GM23338 (cell line): ENCODE data around the gene MYH13. TPM values are rescaled to one million over a fixed set of nuclear protein-coding genes. Genes with fewer than 3 reads are reported as not detected.
A peak's percentile ranks its signal among the peaks of the same experiment; 100 is the strongest.

ENCODE experiments used
- ATAC-seq: fragments of 200-7000 bp; cut with Tn5 transposase; 3 replicates; pipeline ENCODE4 v1.9.1; 2020
- DNase-seq: peaks from one replicate; pipeline ENCODE4 v3.0.0-alpha.2; 2015; ENCODE audit warnings: low spot score
- H2AFZ ChIP-seq: fragments of 200-600 bp; sonication (generic); 2 replicates; pipeline ENCODE4 v1.8.0; 2016; ENCODE audit warnings: antibody characterized with exemption, mild to moderate bottlenecking, moderate library complexity
- H3F3A ChIP-seq: fragments of 200-600 bp; sonication (generic); replicated peaks from 2 replicates; pipeline ENCODE4 v1.8.0; 2017; ENCODE audit warnings: antibody characterized with exemption, mixed run types, low read depth
- H3K27ac ChIP-seq: fragments of 200-600 bp; sonication (generic); 2 replicates; pipeline ENCODE4 v1.6.1; 2016; ENCODE audit warnings: low read depth
- H3K27me3 ChIP-seq: fragments of 200-600 bp; sonication (generic); 2 replicates; pipeline ENCODE4 v1.8.0; 2016; ENCODE audit warnings: mild to moderate bottlenecking, mixed run types, moderate library complexity; ENCODE audit not compliant: insufficient read depth
- H3K36me3 ChIP-seq: fragments of 200-600 bp; sonication (generic); 2 replicates; pipeline ENCODE4 v1.8.0; 2016; ENCODE audit warnings: mild to moderate bottlenecking; ENCODE audit not compliant: insufficient read depth
- H3K4me1 ChIP-seq: fragments of 200-600 bp; sonication (generic); 2 replicates; pipeline ENCODE4 v1.8.0; 2016; ENCODE audit warnings: mild to moderate bottlenecking, moderate library complexity; ENCODE audit not compliant: insufficient read depth
- H3K4me2 ChIP-seq: fragments of 200-600 bp; sonication (generic); 2 replicates; pipeline ENCODE4 v1.7.1; 2017; ENCODE audit warnings: mixed run types
- H3K4me3 ChIP-seq: fragments of 200-600 bp; sonication (generic); 2 replicates; pipeline ENCODE4 v1.6.1; 2016; ENCODE audit warnings: mixed run types
- H3K79me2 ChIP-seq: fragments of 200-600 bp; sonication (generic); replicated peaks from 2 replicates; pipeline ENCODE4 v1.8.0; 2017; ENCODE audit warnings: mild to moderate bottlenecking; ENCODE audit not compliant: insufficient read depth
- H3K9me2 ChIP-seq: fragments of 200-600 bp; sonication (generic); 2 replicates; pipeline ENCODE4 v1.8.0; 2017; ENCODE audit not compliant: insufficient read depth
- H4K20me1 ChIP-seq: fragments of 200-600 bp; sonication (generic); replicated peaks from 2 replicates; pipeline ENCODE4 v1.8.0; 2017; ENCODE audit warnings: mild to moderate bottlenecking; ENCODE audit not compliant: insufficient read depth
- H3K27ac Mint-ChIP-seq: 2 replicates; pipeline ENCODE4 v1.8.0; 2020; ENCODE audit warnings: inconsistent platforms, mild to moderate bottlenecking, moderate library complexity, mixed read lengths
- H3K27me3 Mint-ChIP-seq: 3 replicates; pipeline ENCODE4 v1.8.0; 2022; ENCODE audit warnings: low read depth, mild to moderate bottlenecking, moderate library complexity, mixed read lengths, inconsistent platforms; ENCODE audit not compliant: insufficient read depth, poor library complexity
- H3K36me3 Mint-ChIP-seq: 3 replicates; pipeline ENCODE4 v1.8.0; 2021; ENCODE audit warnings: low read depth, mild to moderate bottlenecking, inconsistent platforms, moderate library complexity, mixed read lengths
- H3K4me1 Mint-ChIP-seq: 3 replicates; pipeline ENCODE4 v1.8.0; 2020; ENCODE audit warnings: mild to moderate bottlenecking, inconsistent platforms, mixed read lengths
- H3K4me3 Mint-ChIP-seq: 3 replicates; pipeline ENCODE4 v1.8.0; 2021; ENCODE audit warnings: moderate library complexity, mild to moderate bottlenecking, inconsistent platforms, mixed read lengths
- H3K9me3 Mint-ChIP-seq: 3 replicates; pipeline ENCODE4 v1.8.0; 2020; ENCODE audit warnings: moderate library complexity, mild to moderate bottlenecking, inconsistent platforms, mixed read lengths
- CREB1 ChIP-seq: fragments of 250-450 bp; sonication (Bioruptor Pico); IDR thresholded peaks from 2 replicates; pipeline ENCODE4 v1.5.0; 2020; ENCODE audit warnings: low read depth, mild to moderate bottlenecking, moderate library complexity
- CTCF ChIP-seq, 2 experiments: fragments of 200-600 bp in 1 of 2; sonication (generic) in 1 of 2; conservative IDR thresholded peaks; 2 replicates each; pipeline versions ENCODE4 v1.5.1 to v1.6.1; 2016 to 2017; ENCODE audit warnings: antibody characterized with exemption in 2 of 2, low read depth in 2 of 2, mild to moderate bottlenecking in 2 of 2, moderate library complexity in 1 of 2
- EZH2 ChIP-seq: fragments of 200-600 bp; sonication (generic); IDR thresholded peaks from one replicate; pipeline ENCODE4 v1.8.0; 2017; ENCODE audit warnings: antibody characterized with exemption, mild to moderate bottlenecking, low read depth; ENCODE audit not compliant: unreplicated experiment
- EZH2phosphoT487 ChIP-seq: fragments of 200-600 bp; sonication (generic); IDR thresholded peaks from one replicate; pipeline ENCODE4 v1.8.1; 2018; ENCODE audit warnings: antibody characterized with exemption; ENCODE audit not compliant: unreplicated experiment
- JUNB ChIP-seq: IDR thresholded peaks from one replicate; pipeline ENCODE4 v1.6.1; 2016; ENCODE audit warnings: antibody characterized with exemption; ENCODE audit not compliant: unreplicated experiment
- NANOG ChIP-seq: IDR thresholded peaks from 2 replicates; pipeline ENCODE4 v1.6.1; 2016; ENCODE audit warnings: antibody characterized with exemption, borderline replicate concordance
- POLR2AphosphoS5 ChIP-seq: IDR thresholded peaks from 2 replicates; pipeline ENCODE4 v1.6.1; 2016; ENCODE audit warnings: antibody characterized with exemption, low read depth
- STAT1 ChIP-seq: IDR thresholded peaks from one replicate; pipeline ENCODE4 v1.6.1; 2016; ENCODE audit warnings: antibody characterized with exemption; ENCODE audit not compliant: unreplicated experiment
- ZNF331 ChIP-seq: fragments of 250-450 bp; sonication (Bioruptor Pico); IDR thresholded peaks from 2 replicates; pipeline ENCODE4 v1.5.0; 2020; ENCODE audit warnings: low read depth, mild to moderate bottlenecking, moderate library complexity
- ZNF462 ChIP-seq: fragments of 250-450 bp; sonication (Bioruptor Pico); IDR thresholded peaks from 2 replicates; pipeline ENCODE4 v1.5.0; 2020; ENCODE audit warnings: mild to moderate bottlenecking, moderate library complexity
- polyA plus RNA-seq: library from polyadenylated mRNA; unstranded; fragments of >200 nt; fragmentation: Nextera tagmentation; extraction: Ambion mirVana; gene quantifications from 2 replicates; pipeline ENCODE4 v1.2.1, GENCODE V29; 2016
- total RNA-seq: library from RNA; depleted of rRNA; stranded (reverse); fragments of >200 nt; shearing (Covaris generic); gene quantifications from 2 replicates; pipeline ENCODE4 v1.2.3, GENCODE V29; 2014
- TF ChIP-seq, protein P1 (sequence below): IDR thresholded peaks from one replicate; pipeline ENCODE4 v1.6.1; 2018; ENCODE audit warnings: antibody characterized with exemption; ENCODE audit not compliant: unreplicated experiment
- TF ChIP-seq, protein P2 (sequence below): IDR thresholded peaks from 2 replicates; pipeline ENCODE4 v1.6.1; 2016; ENCODE audit warnings: antibody characterized with exemption

The MYH13 gene
- total and polyA plus RNA-seq, 2 experiments from 2014 or later, result not detected

DNA sequence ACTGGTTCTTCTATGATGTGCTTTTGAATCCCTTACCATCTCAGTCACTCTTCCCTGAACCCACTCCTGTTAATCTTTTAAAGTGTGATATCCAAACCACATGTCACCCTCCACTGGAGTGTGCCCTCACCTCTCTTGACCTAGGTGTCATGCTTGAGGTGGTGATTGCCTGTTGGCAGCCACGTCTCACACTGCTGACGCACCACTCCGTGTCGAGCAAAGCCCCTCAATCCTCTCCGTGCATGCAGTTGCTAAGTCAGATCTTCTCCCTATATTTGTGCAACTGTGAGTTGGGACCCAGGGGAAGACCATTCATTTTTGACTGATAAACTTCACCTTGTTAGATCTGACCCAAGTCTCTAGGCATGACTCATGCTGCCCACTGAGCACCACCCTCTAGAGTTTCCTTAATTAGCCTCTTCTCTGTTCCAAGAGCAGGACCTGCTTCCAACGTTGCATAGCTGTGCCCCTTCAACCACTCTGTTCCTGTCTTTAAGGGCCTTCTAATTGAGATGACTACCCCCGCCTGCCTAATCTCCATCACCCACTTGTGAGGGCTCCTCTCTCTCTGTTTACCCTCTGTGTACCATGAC is 2.7 kb downstream of the MYH13 start:
- no peak for DNase-seq
- Mint-ChIP-seq H3K36me3 (no peaks in the 10 kb centered on the region), H3K4me1 (peaks cover 11% of the 10 kb centered on the region), H3K27me3 (no peaks in the 10 kb centered on the region), H3K4me3 (no peak overlapping the region), H3K27ac (no peak overlapping the region), H3K9me3 (no peaks in the 10 kb centered on the region)
- H3K4me3 ChIP-seq, result no peak overlapping the region
- H3K36me3 ChIP-seq, result no peaks in the 10 kb centered on the region
- no peak for TF ChIP-seq NANOG
- no peak for TF ChIP-seq STAT1
- TF ChIP-seq CREB1 (CRISPR knock-in tag), result no peak
- TF ChIP-seq, protein P1, sequence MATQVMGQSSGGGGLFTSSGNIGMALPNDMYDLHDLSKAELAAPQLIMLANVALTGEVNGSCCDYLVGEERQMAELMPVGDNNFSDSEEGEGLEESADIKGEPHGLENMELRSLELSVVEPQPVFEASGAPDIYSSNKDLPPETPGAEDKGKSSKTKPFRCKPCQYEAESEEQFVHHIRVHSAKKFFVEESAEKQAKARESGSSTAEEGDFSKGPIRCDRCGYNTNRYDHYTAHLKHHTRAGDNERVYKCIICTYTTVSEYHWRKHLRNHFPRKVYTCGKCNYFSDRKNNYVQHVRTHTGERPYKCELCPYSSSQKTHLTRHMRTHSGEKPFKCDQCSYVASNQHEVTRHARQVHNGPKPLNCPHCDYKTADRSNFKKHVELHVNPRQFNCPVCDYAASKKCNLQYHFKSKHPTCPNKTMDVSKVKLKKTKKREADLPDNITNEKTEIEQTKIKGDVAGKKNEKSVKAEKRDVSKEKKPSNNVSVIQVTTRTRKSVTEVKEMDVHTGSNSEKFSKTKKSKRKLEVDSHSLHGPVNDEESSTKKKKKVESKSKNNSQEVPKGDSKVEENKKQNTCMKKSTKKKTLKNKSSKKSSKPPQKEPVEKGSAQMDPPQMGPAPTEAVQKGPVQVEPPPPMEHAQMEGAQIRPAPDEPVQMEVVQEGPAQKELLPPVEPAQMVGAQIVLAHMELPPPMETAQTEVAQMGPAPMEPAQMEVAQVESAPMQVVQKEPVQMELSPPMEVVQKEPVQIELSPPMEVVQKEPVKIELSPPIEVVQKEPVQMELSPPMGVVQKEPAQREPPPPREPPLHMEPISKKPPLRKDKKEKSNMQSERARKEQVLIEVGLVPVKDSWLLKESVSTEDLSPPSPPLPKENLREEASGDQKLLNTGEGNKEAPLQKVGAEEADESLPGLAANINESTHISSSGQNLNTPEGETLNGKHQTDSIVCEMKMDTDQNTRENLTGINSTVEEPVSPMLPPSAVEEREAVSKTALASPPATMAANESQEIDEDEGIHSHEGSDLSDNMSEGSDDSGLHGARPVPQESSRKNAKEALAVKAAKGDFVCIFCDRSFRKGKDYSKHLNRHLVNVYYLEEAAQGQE, result no peak
- TF ChIP-seq JUNB, result no peak
- no peak for TF ChIP-seq POLR2AphosphoS5
- TF ChIP-seq EZH2, result no peak
- no peak for TF ChIP-seq ZNF331
- TF ChIP-seq, protein P2, sequence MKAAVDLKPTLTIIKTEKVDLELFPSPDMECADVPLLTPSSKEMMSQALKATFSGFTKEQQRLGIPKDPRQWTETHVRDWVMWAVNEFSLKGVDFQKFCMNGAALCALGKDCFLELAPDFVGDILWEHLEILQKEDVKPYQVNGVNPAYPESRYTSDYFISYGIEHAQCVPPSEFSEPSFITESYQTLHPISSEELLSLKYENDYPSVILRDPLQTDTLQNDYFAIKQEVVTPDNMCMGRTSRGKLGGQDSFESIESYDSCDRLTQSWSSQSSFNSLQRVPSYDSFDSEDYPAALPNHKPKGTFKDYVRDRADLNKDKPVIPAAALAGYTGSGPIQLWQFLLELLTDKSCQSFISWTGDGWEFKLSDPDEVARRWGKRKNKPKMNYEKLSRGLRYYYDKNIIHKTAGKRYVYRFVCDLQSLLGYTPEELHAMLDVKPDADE, result no peak
- TF ChIP-seq CTCF (conservative IDR thresholded peaks at IDR 0.05; ENCODE audit: low read depth in 2 of 2), result no peak
- no peak for TF ChIP-seq ZNF462 (CRISPR knock-in tag)
- TF ChIP-seq EZH2phosphoT487, result no peak
- 0 out of 2 replicates have a peak, but pooled peaks cover 2% of the 10 kb centered on the region for H3F3A ChIP-seq
- H3K4me2 ChIP-seq, result no peak overlapping the region
- H3K4me1 ChIP-seq, result no peaks in the 10 kb centered on the region; the same call in 1 of the 2 replicates
- ATAC-seq, result no peak
- no peak overlapping the region for H3K27ac ChIP-seq
- H3K79me2 ChIP-seq, result no peaks in the 10 kb centered on the region
- H2AFZ ChIP-seq, result 0 out of 2 replicates have a peak overlapping the region, but pooled peaks have one; percentile 25
- H3K9me2 ChIP-seq, result no peaks in the 10 kb centered on the region
- no peaks in the 10 kb centered on the region for H4K20me1 ChIP-seq
- no peaks in the 10 kb centered on the region for H3K27me3 ChIP-seq
